IMR-90 (cell line): ENCODE data around the gene DPP10. TPM values are rescaled to one million over a fixed set of nuclear protein-coding genes. Genes with fewer than 3 reads are reported as not detected.

Source experiments
- ATAC-seq: fragments of 200-7000 bp; cut with Tn5 transposase; 2 replicates; pipeline ENCODE4 v1.9.1; 2020; ENCODE audit warnings: low read depth, mild to moderate bottlenecking, moderate library complexity
- BruUV-seq: library from RNA; stranded (reverse); fragments of 400-500 nt; replicated peaks from 2 replicates; lab custom pipeline; 2021; lab: Mats Ljungman, UMichigan
- CTCF ChIA-PET: fragments of 300-600 bp; formaldehyde crosslinking; extraction: SDS; loops from one replicate; lab custom pipeline; 2021; ENCODE audit warnings: antibody characterized with exemption; lab: Yijun Ruan, JAX
- POLR2A ChIA-PET: fragments of 300-600 bp; sonication (Branson Sonifier 250); formaldehyde crosslinking; loops from one replicate; lab custom pipeline; 2022; ENCODE audit warnings: antibody characterized with exemption; ENCODE audit not compliant: unreplicated experiment; lab: Charles Lee
- DNase-seq: peaks from one replicate; pipeline ENCODE4 v3.0.0; 2013
- H2AFZ ChIP-seq: replicated peaks from 2 replicates; pipeline ENCODE3; 2013; ENCODE audit warnings: low read length, mild to moderate bottlenecking; ENCODE audit not compliant: poor library complexity
- H2AK5ac ChIP-seq: 2 replicates; pipeline ENCODE4 v1.6.1; 2013; ENCODE audit warnings: low read depth, low read length, inconsistent platforms
- H2AK9ac ChIP-seq: replicated peaks from 2 replicates; pipeline ENCODE3; 2013; ENCODE audit warnings: mild to moderate bottlenecking, low read depth, low read length, moderate library complexity; ENCODE audit not compliant: poor library complexity
- H2BK120ac ChIP-seq: 2 replicates; pipeline ENCODE4 v1.6.1; 2013; ENCODE audit warnings: low read depth, low read length, inconsistent platforms
- H2BK15ac ChIP-seq: 3 replicates; pipeline ENCODE4 v1.6.1; 2013; ENCODE audit warnings: low read depth, low read length, inconsistent platforms
- H2BK20ac ChIP-seq: 2 replicates; pipeline ENCODE4 v1.6.1; 2013; ENCODE audit warnings: low read depth, mild to moderate bottlenecking, inconsistent platforms, low read length, moderate library complexity
- H2BK5ac ChIP-seq: 2 replicates; pipeline ENCODE4 v1.6.1; 2013; ENCODE audit warnings: mild to moderate bottlenecking, low read depth, low read length, inconsistent platforms; ENCODE audit not compliant: poor library complexity, severe bottlenecking
- H3K14ac ChIP-seq: replicated peaks from 2 replicates; pipeline ENCODE4 v1.6.1; 2013; ENCODE audit warnings: low read depth, low read length, inconsistent platforms
- H3K18ac ChIP-seq: 2 replicates; pipeline ENCODE4 v1.6.1; 2013; ENCODE audit warnings: low read depth, low read length, control low read depth
- H3K23ac ChIP-seq: 2 replicates; pipeline ENCODE4 v1.6.1; 2013; ENCODE audit warnings: low read depth, low read length, inconsistent platforms
- H3K27ac ChIP-seq: 2 replicates; pipeline ENCODE4 v1.5.1; 2013; ENCODE audit warnings: mild to moderate bottlenecking, control low read depth, low read length; ENCODE audit not compliant: insufficient read depth
- H3K27me3 ChIP-seq: 2 replicates; pipeline ENCODE4 v1.6.1; 2013; ENCODE audit warnings: low read length; ENCODE audit not compliant: control insufficient read depth, insufficient read depth
- H3K36me3 ChIP-seq: 2 replicates; pipeline ENCODE4 v1.6.1; 2013; ENCODE audit warnings: low read length, mixed read lengths; ENCODE audit not compliant: control insufficient read depth, insufficient read depth
- H3K4ac ChIP-seq: 2 replicates; pipeline ENCODE4 v1.6.1; 2013; ENCODE audit warnings: low read depth, low read length, inconsistent platforms
- H3K4me1 ChIP-seq: 2 replicates; pipeline ENCODE4 v1.6.1; 2013; ENCODE audit warnings: low read length, mixed read lengths; ENCODE audit not compliant: control insufficient read depth, insufficient read depth
- H3K4me2 ChIP-seq: 2 replicates; pipeline ENCODE4 v1.6.1; 2013; ENCODE audit warnings: low read depth, mild to moderate bottlenecking, control low read depth, low read length, moderate library complexity
- H3K4me3 ChIP-seq: 2 replicates; pipeline ENCODE4 v1.5.1; 2013; ENCODE audit warnings: low read depth, mild to moderate bottlenecking, control low read depth, low read length, moderate library complexity; ENCODE audit not compliant: insufficient read depth
- H3K56ac ChIP-seq: 2 replicates; pipeline ENCODE4 v1.6.1; 2013; ENCODE audit warnings: low read length, inconsistent platforms; ENCODE audit not compliant: insufficient read depth; ENCODE audit errors: extremely low read depth
- H3K79me1 ChIP-seq, 2 experiments: 2 replicates each; pipeline ENCODE4 v1.6.1; 2013; ENCODE audit warnings: low read length in 2 of 2, inconsistent platforms in 1 of 2, low read depth in 1 of 2
- H3K9ac ChIP-seq: 2 replicates; pipeline ENCODE4 v1.6.1; 2013; ENCODE audit warnings: low read depth, low read length, control low read depth
- H3K9me1 ChIP-seq: 2 replicates; pipeline ENCODE4 v1.6.1; 2013; ENCODE audit warnings: low read length, inconsistent platforms; ENCODE audit not compliant: insufficient read depth
- H3K9me3 ChIP-seq: 2 replicates; pipeline ENCODE4 v1.6.1; 2013; ENCODE audit warnings: low read length; ENCODE audit not compliant: control insufficient read depth, insufficient read depth
- H4K20me1 ChIP-seq: 2 replicates; pipeline ENCODE4 v1.6.1; 2013; ENCODE audit warnings: low read length, inconsistent platforms; ENCODE audit not compliant: insufficient read depth
- H4K5ac ChIP-seq: 2 replicates; pipeline ENCODE4 v1.6.1; 2013; ENCODE audit warnings: mild to moderate bottlenecking, low read depth, low read length, control low read depth
- H4K8ac ChIP-seq, 2 experiments: 2 replicates each; pipeline ENCODE4 v1.6.1; 2013; ENCODE audit warnings: low read depth in 2 of 2, low read length in 2 of 2, control low read depth in 1 of 2, inconsistent platforms in 1 of 2
- H4K91ac ChIP-seq: 2 replicates; pipeline ENCODE4 v1.6.1; 2013; ENCODE audit warnings: low read depth, low read length, inconsistent platforms; ENCODE audit not compliant: insufficient read depth
- CEBPB ChIP-seq: IDR thresholded peaks from 2 replicates; pipeline ENCODE4 v1.6.1; 2012; ENCODE audit warnings: low read depth, low read length, improper control_type of control experiment
- FOS ChIP-seq: fragments of 150-350 bp; IDR thresholded peaks from 2 replicates; pipeline ENCODE4 v1.6.1; 2016; ENCODE audit warnings: low read depth, low read length
- RCOR1 ChIP-seq: IDR thresholded peaks from 2 replicates; pipeline ENCODE4 v1.6.1; 2012; ENCODE audit warnings: mild to moderate bottlenecking, low read length, improper control_type of control experiment; ENCODE audit not compliant: insufficient replicate concordance
- SMC3 ChIP-seq: fragments of 150-350 bp; IDR thresholded peaks from 2 replicates; pipeline ENCODE4 v1.6.1; 2016; ENCODE audit warnings: low read depth, mild to moderate bottlenecking, antibody characterized with exemption, low read length, moderate library complexity
- WGBS, 2 experiments: methylation state at CpG; one replicate each; pipeline versions ENCODE4 v1.1.5 to v1.1.7; 2013; ENCODE audit warnings: missing lambda C conversion rate in 2 of 2; ENCODE audit not compliant: insufficient read length in 1 of 2; ENCODE audit errors: extremely low coverage in 2 of 2; 5-methylcytosine and 5-hydroxymethylcytosine counted together
- dilution Hi-C: fragments of 300-500 bp; cut with HindIII; formaldehyde crosslinking; loops from one replicate; pipeline ENCODE4 v1.14.3; 2018; ENCODE audit warnings: low sequenced_read_pairs; ENCODE audit not compliant: unreplicated experiment
- in situ Hi-C: fragments of 300-500 bp; cut with MboI; formaldehyde crosslinking; loops from 3 replicates; pipeline ENCODE4 v1.14.3; 2019; ENCODE audit warnings: low sequenced_read_pairs, inconsistent platforms, mixed read lengths
- intact Hi-C: fragments of 100-400 bp; cut with micrococcal nuclease; formaldehyde crosslinking; loops from 2 replicates; pipeline ENCODE4 v1.10.0; 2022
- polyA plus RNA-seq, 3 experiments: library from polyadenylated mRNA; depleted of rRNA; stranded (reverse); fragments of >200 nt; gene quantifications; 2 replicates each; pipeline ENCODE4 v1.2.3, GENCODE V29; 2012; ENCODE audit warnings: low replicate concordance in 1 of 3
- total RNA-seq: library from RNA; depleted of rRNA; stranded (reverse); fragments of >200 nt; gene quantifications from 2 replicates; pipeline ENCODE4 v1.2.3, GENCODE V29; 2012

The DPP10 gene
- total and polyA plus RNA-seq, 2 of the 4 experiments (the other 2 are of a cell fraction): not detected

- Histone ChIP-seq H2AK9ac (no peak overlapping the region), H3K79me1 (no peaks in the 10 kb centered on the region), H2BK120ac (no peak overlapping the region), H2BK5ac (no peak overlapping the region), H4K5ac (no peak overlapping the region), H3K9ac (no peak overlapping the region), H2BK15ac (no peak overlapping the region), H2AK5ac (no peak overlapping the region), H3K23ac (no peak overlapping the region), H4K91ac (no peak overlapping the region), H3K27me3 (no peaks in the 10 kb centered on the region), H4K8ac (no peak overlapping the region), H3K4me2 (no peak overlapping the region), H4K20me1 (no peaks in the 10 kb centered on the region), H3K36me3 (no peaks in the 10 kb centered on the region), H3K4me3 (no peak overlapping the region), H3K27ac (no peak overlapping the region), H3K18ac (no peak overlapping the region), H3K4me1 (no peaks in the 10 kb centered on the region), H3K56ac (no peak overlapping the region), H3K14ac (no peak overlapping the region), H2AFZ (no peak overlapping the region), H3K4ac (no peak overlapping the region), H2BK20ac (no peak overlapping the region), H3K9me1 (no peaks in the 10 kb centered on the region), H3K9me3 (no peaks in the 10 kb centered on the region; the same call in 1 of the 2 replicates)
- dilution Hi-C loops (no loop called here), intact Hi-C loops (no loop called here), in situ Hi-C loops (no loop called here)
- CTCF ChIA-PET: no interaction called here
- no CpG with 5 or more reads among the region's 3 CpGs for WGBS, 2 experiments
- BruUV-seq: no TSS peak
- ATAC-seq (no peak), DNase-seq (no peak)
- POLR2A ChIA-PET: no interaction called here
- TF ChIP-seq RCOR1 (no peak), SMC3 (no peak), FOS (no peak), CEBPB (no peak)
Measured at GRCh38 chr2:115505331-115505730, 1062.9 kb downstream of the DPP10 start.
